Neutrophil (primary cell): ENCODE data around the gene BRWD1.

ENCODE experiments used
- H3K27ac ChIP-seq: fragments of 200-600 bp; sonication (generic); 2 replicates; pipeline ENCODE4 v1.5.1; 2016; ENCODE audit warnings: mild to moderate bottlenecking, moderate library complexity
- H3K27me3 ChIP-seq: fragments of 200-600 bp; sonication (generic); 2 replicates; pipeline ENCODE4 v1.6.0; 2016; ENCODE audit warnings: mild to moderate bottlenecking
- H3K36me3 ChIP-seq: fragments of 200-600 bp; sonication (generic); 2 replicates; pipeline ENCODE4 v1.5.1; 2017
- H3K4me1 ChIP-seq, 2 experiments: fragments of 200-600 bp in 1 of 2; sonication (generic) in 1 of 2; 1 replicate in 1 of 2; 2 replicates in 1 of 2; pipeline versions ENCODE4 v1.5.1 to v1.6.1; 2013 to 2016; ENCODE audit warnings: low read depth in 1 of 2, low read length in 1 of 2, mild to moderate bottlenecking in 1 of 2, moderate library complexity in 1 of 2; ENCODE audit not compliant: control insufficient read depth in 1 of 2, insufficient read depth in 1 of 2
- H3K4me3 ChIP-seq, 2 experiments: fragments of 200-600 bp in 1 of 2; sonication (generic) in 1 of 2; 1 replicate in 1 of 2; 2 replicates in 1 of 2; pipeline ENCODE4 v1.5.1; 2013 to 2016; ENCODE audit warnings: low read depth in 1 of 2, low read length in 1 of 2, mild to moderate bottlenecking in 1 of 2, moderate library complexity in 1 of 2
- H3K9me3 ChIP-seq: fragments of 200-600 bp; sonication (generic); 2 replicates; pipeline ENCODE4 v1.5.1; 2016
- CTCF ChIP-seq: fragments of 200-600 bp; sonication (generic); IDR thresholded peaks from 2 replicates; pipeline ENCODE4 v1.5.1; 2016; ENCODE audit warnings: antibody characterized with exemption

Gene BRWD1

GRCh38 chr21:39220150-39220549, 93.3 kb downstream of the BRWD1 start:
- Histone ChIP-seq H3K4me1 (no peaks in the 10 kb centered on the region), H3K36me3 (peaks cover 56% of the 10 kb centered on the region), H3K27me3 (no peaks in the 10 kb centered on the region), H3K4me3 (no peak overlapping the region), H3K9me3 (no peaks in the 10 kb centered on the region), H3K27ac (no peak overlapping the region)
- TF ChIP-seq CTCF = no peak

GRCh38 chr21:39218082-39218409, 95.4 kb downstream of the BRWD1 start:
- no peaks in the 10 kb centered on the region for H3K4me1 ChIP-seq
- no peak overlapping the region for H3K27ac ChIP-seq
- peaks cover 58% of the 10 kb centered on the region for H3K36me3 ChIP-seq
- TF ChIP-seq CTCF = no peak
- no peaks in the 10 kb centered on the region for H3K9me3 ChIP-seq
- H3K4me3 ChIP-seq = no peak overlapping the region
- H3K27me3 ChIP-seq = no peaks in the 10 kb centered on the region

- no peak overlapping the region for H3K27ac ChIP-seq
- H3K4me3 ChIP-seq = no peak overlapping the region
- peaks cover 63% of the 10 kb centered on the region for H3K36me3 ChIP-seq
- TF ChIP-seq CTCF = no peak
- H3K27me3 ChIP-seq = no peaks in the 10 kb centered on the region
- H3K4me1 ChIP-seq = no peaks in the 10 kb centered on the region
- no peaks in the 10 kb centered on the region for H3K9me3 ChIP-seq
Observed at GRCh38 chr21:39217356-39218081, 95.9 kb downstream of the BRWD1 start.

- Histone ChIP-seq H3K36me3 (peaks cover 69% of the 10 kb centered on the region), H3K4me1 (no peaks in the 10 kb centered on the region), H3K4me3 (no peak overlapping the region), H3K27me3 (no peaks in the 10 kb centered on the region), H3K9me3 (no peaks in the 10 kb centered on the region), H3K27ac (no peak overlapping the region)
- no peak for TF ChIP-seq CTCF
Observed at GRCh38 chr21:39216290-39216689, 97.1 kb downstream of the BRWD1 start.

GRCh38 chr21:39215078-39215477, 98.4 kb downstream of the BRWD1 start:
- H3K9me3 ChIP-seq = no peaks in the 10 kb centered on the region
- no peak overlapping the region for H3K27ac ChIP-seq
- TF ChIP-seq CTCF = no peak
- H3K36me3 ChIP-seq = peaks cover 65% of the 10 kb centered on the region
- H3K4me1 ChIP-seq = peaks cover 2 to 10% of the 10 kb centered on the region in 2 experiments
- no peaks in the 10 kb centered on the region for H3K27me3 ChIP-seq
- H3K4me3 ChIP-seq = no peak overlapping the region
